K562 (cell line): ENCODE data around the gene OTX2. TPM values are rescaled to one million over a fixed set of nuclear protein-coding genes. Genes with fewer than 3 reads are reported as not detected.

Experiments used
- ATAC-seq: fragments of 200-7000 bp; cut with Tn5 transposase; 3 replicates; pipeline ENCODE4 v1.9.1; 2020; ENCODE audit warnings: moderate library complexity
- BruUV-seq: library from RNA; stranded (reverse); fragments of 400-500 nt; replicated peaks from 2 replicates; lab custom pipeline; 2021; lab: Mats Ljungman, UMichigan
- CTCF ChIA-PET: fragments of 300-600 bp; formaldehyde crosslinking; extraction: SDS; loops from one replicate; lab custom pipeline; 2021; ENCODE audit warnings: low intra/inter-chr PET ratio; lab: Yijun Ruan, JAX
- POLR2A ChIA-PET: fragments of 300-600, 350-650 bp; sonication (Branson Sonifier 250); formaldehyde crosslinking; extraction: SDS; loops from one replicate; lab custom pipeline; 2021; ENCODE audit warnings: antibody characterized with exemption, inconsistent platforms; lab: Yijun Ruan, JAX
- DNase-seq, 4 experiments: peaks; one replicate each; pipeline versions ENCODE4 v3.0.0 to v3.0.0-alpha.2; 2011 to 2018; ENCODE audit warnings: low spot score in 3 of 4, mixed read lengths in 3 of 4; ENCODE audit errors: extremely low read depth in 1 of 4
- FAIRE-seq: peaks from 2 replicates; lab custom pipeline; 2011; peaks lifted over from hg19 to GRCh38; lab: Jason Lieb, UNC
- H2AFZ ChIP-seq: 2 replicates; pipeline ENCODE4 v1.6.0; 2011; ENCODE audit warnings: low read depth, low read length, control low read depth, inconsistent platforms
- H3K27ac ChIP-seq: fragments of 200-600 bp; 3 replicates; pipeline ENCODE4 v1.8.0; 2011; ENCODE audit warnings: low read depth, mild to moderate bottlenecking, control low read depth, inconsistent platforms, low read length, moderate library complexity, mixed read lengths; ENCODE audit errors: extremely low read depth
- H3K27me3 ChIP-seq, 2 experiments: fragments of 300-600 bp in 1 of 2; 2 replicates in 1 of 2; 3 replicates in 1 of 2; pipeline versions ENCODE4 v1.6.0 to v1.8.0; 2011; ENCODE audit warnings: inconsistent platforms in 2 of 2, low read length in 2 of 2, mild to moderate bottlenecking in 1 of 2, mixed read lengths in 1 of 2, moderate library complexity in 1 of 2; ENCODE audit not compliant: control insufficient read depth in 2 of 2, insufficient read depth in 2 of 2
- H3K36me3 ChIP-seq: fragments of 300-600 bp; 3 replicates; pipeline ENCODE4 v1.8.0; 2011; ENCODE audit warnings: mild to moderate bottlenecking, low read length, inconsistent platforms; ENCODE audit not compliant: control insufficient read depth, insufficient read depth
- H3K4me1 ChIP-seq, 2 experiments: fragments of 200-600 bp in 1 of 2; replicated peaks in 1 of 2; 2 replicates in 1 of 2; 3 replicates in 1 of 2; pipeline versions ENCODE4 v1.5.1 to v1.8.0; 2011; ENCODE audit warnings: inconsistent platforms in 2 of 2, low read length in 2 of 2, mild to moderate bottlenecking in 1 of 2, mixed read lengths in 1 of 2, moderate library complexity in 1 of 2; ENCODE audit not compliant: control insufficient read depth in 2 of 2, insufficient read depth in 2 of 2
- H3K4me2 ChIP-seq: 2 replicates; pipeline ENCODE4 v1.6.1; 2011; ENCODE audit warnings: low read length, control low read depth, inconsistent platforms, mixed read lengths; ENCODE audit not compliant: insufficient read depth
- H3K4me3 ChIP-seq: fragments of 200-600 bp; sonication (generic), shearing (Covaris generic); 2 replicates; pipeline ENCODE4 v1.5.1; 2016; ENCODE audit warnings: control low read depth, inconsistent platforms
- H3K79me2 ChIP-seq: fragments of 200-600 bp; 3 replicates; pipeline ENCODE4 v1.8.0; 2011; ENCODE audit warnings: low read length, inconsistent platforms; ENCODE audit not compliant: control insufficient read depth, insufficient read depth
- H3K9ac ChIP-seq, 2 experiments: 2 replicates each; pipeline versions ENCODE4 v1.6.0 to v1.6.1; 2011; ENCODE audit warnings: low read depth in 2 of 2, low read length in 2 of 2, control low read depth in 1 of 2, inconsistent platforms in 1 of 2, mild to moderate bottlenecking in 1 of 2, mixed read lengths in 1 of 2; ENCODE audit not compliant: insufficient read depth in 1 of 2
- H3K9me1 ChIP-seq: one replicate; pipeline ENCODE4 v1.6.0; 2011; ENCODE audit warnings: inconsistent platforms, mild to moderate bottlenecking, low read length, moderate library complexity; ENCODE audit not compliant: control insufficient read depth, insufficient read depth
- H3K9me3 ChIP-seq: replicated peaks from 2 replicates; pipeline ENCODE4 v1.5.1; 2011; ENCODE audit warnings: low read depth, low read length, inconsistent platforms; ENCODE audit not compliant: control insufficient read depth, insufficient read depth
- H4K20me1 ChIP-seq: replicated peaks from 2 replicates; pipeline ENCODE4 v1.6.1; 2011; ENCODE audit warnings: low read length, inconsistent platforms, mixed read lengths; ENCODE audit not compliant: control insufficient read depth, insufficient read depth
- CBX2 ChIP-seq: fragments of 200-600 bp; sonication (generic); IDR thresholded peaks from one replicate; pipeline ENCODE4 v1.6.1; 2012; ENCODE audit warnings: mild to moderate bottlenecking, low read length, inconsistent platforms; ENCODE audit not compliant: insufficient read depth, poor library complexity, severe bottlenecking
- HEY1 ChIP-seq: fragments of 250-450 bp; sonication (Bioruptor Pico); IDR thresholded peaks from 2 replicates; pipeline ENCODE4 v1.5.0; 2020; ENCODE audit warnings: mild to moderate bottlenecking, moderate library complexity, borderline replicate concordance
- HIVEP1 ChIP-seq: fragments of 250-450 bp; sonication (Bioruptor Pico); IDR thresholded peaks from 2 replicates; pipeline ENCODE4 v1.4.0; 2020; ENCODE audit warnings: mild to moderate bottlenecking
- MTA1 ChIP-seq: fragments of 450-650 bp; IDR thresholded peaks from 2 replicates; pipeline ENCODE4 v1.6.1; 2017; ENCODE audit warnings: borderline replicate concordance
- NR2C1 ChIP-seq, 2 experiments: fragments of 450-650 bp; IDR thresholded peaks; 2 replicates each; pipeline ENCODE4 v1.6.1; 2017; ENCODE audit warnings: mild to moderate bottlenecking in 2 of 2, antibody characterized with exemption in 1 of 2, inconsistent platforms in 1 of 2, missing compliant biosample characterization in 1 of 2, missing genetic modification characterization in 1 of 2
- PHB ChIP-seq: fragments of 250-450 bp; sonication (Bioruptor Pico); IDR thresholded peaks from 2 replicates; pipeline ENCODE4 v1.5.0; 2021
- RBM25 ChIP-seq: fragments of 200-400 bp; formaldehyde crosslinking; IDR thresholded peaks from 2 replicates; pipeline ENCODE4 v1.6.1; 2018; ENCODE audit warnings: low read length, low read depth, moderate library complexity; ENCODE audit not compliant: severe bottlenecking
- WGBS: fragments of 100-300 bp; shearing (Covaris generic); methylation state at CpG from one replicate; pipeline ENCODE4 v1.1.6; 2016; ENCODE audit warnings: low coverage, mixed read lengths; ENCODE audit not compliant: insufficient coverage; ENCODE audit errors: missing lambda C conversion rate; 5-methylcytosine and 5-hydroxymethylcytosine counted together
- in situ Hi-C: fragments of 300-500 bp; cut with MboI; formaldehyde crosslinking; loops from 4 replicates; pipeline ENCODE4 v1.15.0; 2018; ENCODE audit warnings: inconsistent platforms, mixed read lengths
- intact Hi-C: fragments of 100-400 bp; cut with micrococcal nuclease; formaldehyde crosslinking; loops from 2 replicates; pipeline ENCODE4 v1.14.2; 2022
- polyA plus RNA-seq, 8 experiments: library from polyadenylated mRNA; depleted of rRNA in 4 of 8; stranded (reverse) in 5 of 8; unstranded in 3 of 8; fragments of >200 nt; fragmentation: Nextera tagmentation in 2 of 8; fragmentation: Illumina TruSeq in 1 of 8; extraction: Ambion mirVana in 2 of 8; extraction: Trizol in 1 of 8; gene quantifications; 2 replicates each; pipeline versions ENCODE4 v1.2.1 to v1.2.3, GENCODE V29; 2011 to 2014; ENCODE audit warnings: inconsistent platforms in 1 of 8, missing spikeins in 1 of 8
- total RNA-seq, 7 experiments: library from RNA; depleted of rRNA in 6 of 7; stranded (reverse); fragments of >200 nt in 6 of 7; fragmentation: Illumina TruSeq in 2 of 7; extraction: Trizol in 2 of 7; gene quantifications; 2 replicates each; pipeline versions ENCODE4 v1.2.1 to v1.2.3, GENCODE V29; 2011 to 2021; ENCODE audit warnings: low replicate concordance in 1 of 7
- TF ChIP-seq, protein P1 (sequence below): sonication (generic); formaldehyde crosslinking; IDR thresholded peaks from 2 replicates; pipeline ENCODE4 v1.8.0; 2022; ENCODE audit warnings: missing genetic modification reagents, mild to moderate bottlenecking, moderate library complexity, borderline replicate concordance
- TF ChIP-seq, protein P2 (sequence below): fragments of 250-450 bp; sonication (Bioruptor Pico); IDR thresholded peaks from 2 replicates; pipeline ENCODE4 v1.5.0; 2021; ENCODE audit warnings: mild to moderate bottlenecking, borderline replicate concordance
- TF ChIP-seq, protein P3 (sequence below): fragments of 200-800 bp; sonication (Bioruptor generic); IDR thresholded peaks from 2 replicates; pipeline ENCODE4 v1.6.1; 2017; ENCODE audit warnings: missing genetic modification characterization, missing compliant biosample characterization

The OTX2 gene
- total and polyA plus RNA-seq, 9 of the 15 experiments (the other 6 are each of a cell fraction or from before 2014, with no cell fraction given) = not detected

DNA sequence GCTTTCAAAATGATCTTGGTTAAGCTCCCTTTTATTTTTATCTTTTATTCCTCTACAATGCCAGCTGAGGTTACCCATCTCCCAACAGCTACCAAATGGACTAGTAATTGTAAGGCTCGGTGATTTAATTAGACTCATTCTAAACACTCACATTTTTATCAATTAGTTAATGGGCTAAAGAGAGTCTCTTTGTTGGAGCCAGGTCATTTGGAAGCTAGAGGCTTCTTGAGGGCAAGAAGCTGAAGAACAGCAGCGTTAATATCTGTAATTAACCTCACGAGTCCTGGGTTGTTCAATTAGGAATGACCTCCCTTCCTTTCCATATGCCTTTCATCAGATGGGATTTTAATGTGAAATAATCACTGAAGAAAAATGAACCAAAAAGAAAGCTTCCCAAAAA is 56.9 kb downstream of the OTX2 start (continued):
- no peak for TF ChIP-seq RBM25
- TF ChIP-seq, protein P1, sequence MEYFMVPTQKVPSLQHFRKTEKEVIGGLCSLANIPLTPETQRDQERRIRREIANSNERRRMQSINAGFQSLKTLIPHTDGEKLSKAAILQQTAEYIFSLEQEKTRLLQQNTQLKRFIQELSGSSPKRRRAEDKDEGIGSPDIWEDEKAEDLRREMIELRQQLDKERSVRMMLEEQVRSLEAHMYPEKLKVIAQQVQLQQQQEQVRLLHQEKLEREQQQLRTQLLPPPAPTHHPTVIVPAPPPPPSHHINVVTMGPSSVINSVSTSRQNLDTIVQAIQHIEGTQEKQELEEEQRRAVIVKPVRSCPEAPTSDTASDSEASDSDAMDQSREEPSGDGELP = no peak
- TF ChIP-seq HEY1 (CRISPR knock-in tag) = no peak

DNA sequence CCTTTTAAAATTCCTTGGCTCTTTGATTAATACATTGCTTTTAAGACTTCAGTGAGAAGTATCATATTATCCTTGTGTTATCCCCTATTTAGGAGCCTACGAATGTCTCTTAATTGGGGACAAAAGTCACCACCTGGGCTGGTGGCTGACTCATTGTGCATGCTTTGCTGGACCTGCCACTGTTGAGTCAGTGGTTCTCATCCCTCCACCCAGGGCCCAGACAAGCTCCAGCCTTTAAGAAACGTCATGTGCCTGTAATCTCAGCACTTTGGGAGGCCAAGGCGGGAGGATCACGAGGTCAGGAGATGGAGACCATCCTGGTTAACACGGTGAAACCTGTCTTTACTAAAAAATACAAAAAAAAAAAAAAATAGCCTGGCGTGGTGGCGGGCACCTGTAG is 57.9 kb downstream of the OTX2 start:
- TF ChIP-seq MTA1 (no peak), CBX2 (no peak), HIVEP1 (CRISPR knock-in tag) (no peak), PHB (CRISPR knock-in tag) (no peak), NR2C1 (IDR thresholded peaks at IDR 0.05) (no peak), NR2C1 (tag; IDR thresholded peaks at IDR 0.05) (no peak)
- TF ChIP-seq, protein P2, sequence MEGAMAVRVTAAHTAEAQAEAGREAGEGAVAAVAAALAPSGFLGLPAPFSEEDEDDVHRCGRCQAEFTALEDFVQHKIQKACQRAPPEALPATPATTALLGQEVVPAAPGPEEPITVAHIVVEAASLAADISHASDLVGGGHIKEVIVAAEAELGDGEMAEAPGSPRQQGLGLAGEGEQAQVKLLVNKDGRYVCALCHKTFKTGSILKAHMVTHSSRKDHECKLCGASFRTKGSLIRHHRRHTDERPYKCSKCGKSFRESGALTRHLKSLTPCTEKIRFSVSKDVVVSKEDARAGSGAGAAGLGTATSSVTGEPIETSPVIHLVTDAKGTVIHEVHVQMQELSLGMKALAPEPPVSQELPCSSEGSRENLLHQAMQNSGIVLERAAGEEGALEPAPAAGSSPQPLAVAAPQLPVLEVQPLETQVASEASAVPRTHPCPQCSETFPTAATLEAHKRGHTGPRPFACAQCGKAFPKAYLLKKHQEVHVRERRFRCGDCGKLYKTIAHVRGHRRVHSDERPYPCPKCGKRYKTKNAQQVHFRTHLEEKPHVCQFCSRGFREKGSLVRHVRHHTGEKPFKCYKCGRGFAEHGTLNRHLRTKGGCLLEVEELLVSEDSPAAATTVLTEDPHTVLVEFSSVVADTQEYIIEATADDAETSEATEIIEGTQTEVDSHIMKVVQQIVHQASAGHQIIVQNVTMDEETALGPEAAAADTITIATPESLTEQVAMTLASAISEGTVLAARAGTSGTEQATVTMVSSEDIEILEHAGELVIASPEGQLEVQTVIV = no peak
- TF ChIP-seq, protein P3, sequence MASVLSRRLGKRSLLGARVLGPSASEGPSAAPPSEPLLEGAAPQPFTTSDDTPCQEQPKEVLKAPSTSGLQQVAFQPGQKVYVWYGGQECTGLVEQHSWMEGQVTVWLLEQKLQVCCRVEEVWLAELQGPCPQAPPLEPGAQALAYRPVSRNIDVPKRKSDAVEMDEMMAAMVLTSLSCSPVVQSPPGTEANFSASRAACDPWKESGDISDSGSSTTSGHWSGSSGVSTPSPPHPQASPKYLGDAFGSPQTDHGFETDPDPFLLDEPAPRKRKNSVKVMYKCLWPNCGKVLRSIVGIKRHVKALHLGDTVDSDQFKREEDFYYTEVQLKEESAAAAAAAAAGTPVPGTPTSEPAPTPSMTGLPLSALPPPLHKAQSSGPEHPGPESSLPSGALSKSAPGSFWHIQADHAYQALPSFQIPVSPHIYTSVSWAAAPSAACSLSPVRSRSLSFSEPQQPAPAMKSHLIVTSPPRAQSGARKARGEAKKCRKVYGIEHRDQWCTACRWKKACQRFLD (CRISPR knock-in tag) = no peak
- intact Hi-C loops = no loop called here
- H3K9me1 ChIP-seq = no peaks in the 10 kb centered on the region
- H3K4me2 ChIP-seq = no peak overlapping the region
- H2AFZ ChIP-seq = no peak overlapping the region
- CTCF ChIA-PET = no interaction called here
- no peak overlapping the region for H3K9ac ChIP-seq
- no peaks in the 10 kb centered on the region for H3K36me3 ChIP-seq
- no peak overlapping the region for H3K4me3 ChIP-seq
- ATAC-seq = no peak
- no peaks in the 10 kb centered on the region for H3K79me2 ChIP-seq
- H3K27me3 ChIP-seq = no peaks in the 10 kb centered on the region
- H4K20me1 ChIP-seq = no peaks in the 10 kb centered on the region
- in situ Hi-C loops = no loop called here
- no peak for FAIRE-seq
- no TSS peak for BruUV-seq
- no peaks in the 10 kb centered on the region for H3K9me3 ChIP-seq
- H3K4me1 ChIP-seq = no peaks in the 10 kb centered on the region
- WGBS = 0% methylated on average over 3 of the region's 7 CpGs
- no peak for DNase-seq
- no peak overlapping the region for H3K27ac ChIP-seq
- POLR2A ChIA-PET = no interaction called here
